HepG2 (cell line): ENCODE data around the gene RASAL1.

Experiments
- ATF1 ChIP-seq: IDR thresholded peaks from 2 replicates; pipeline ENCODE4 v1.6.1; 2016; ENCODE audit warnings: mild to moderate bottlenecking, control low read depth
- CTCF ChIP-seq: sonication (generic); formaldehyde crosslinking; IDR thresholded peaks from 2 replicates; pipeline ENCODE4 v1.5.0; 2020; ENCODE audit warnings: mild to moderate bottlenecking, missing genetic modification reagents, moderate library complexity
- ZFP36L2 ChIP-seq: sonication (generic); formaldehyde crosslinking; IDR thresholded peaks from 2 replicates; pipeline ENCODE4 v1.4.0; 2020; ENCODE audit warnings: missing genetic modification reagents
- ZNF382 ChIP-seq: sonication (generic); formaldehyde crosslinking; IDR thresholded peaks from 2 replicates; pipeline ENCODE4 v1.5.0; 2020; ENCODE audit warnings: missing genetic modification reagents, mild to moderate bottlenecking, borderline replicate concordance

- no peak for TF ChIP-seq CTCF (CRISPR knock-in tag)
- no peak for TF ChIP-seq ZNF382 (CRISPR knock-in tag)
- TF ChIP-seq ATF1 = no peak
- TF ChIP-seq ZFP36L2 (CRISPR knock-in tag) = no peak
These were observed 30.2 kb upstream of the RASAL1 start for GRCh38 chr12:113165521-113166450.
